NCI-H748 treated with DMSO at 0.1 percent for 48 hours (cell line): ENCODE measurements around the gene MAGI2.

Experiments
- DNase-seq: peaks from one replicate; lab custom pipeline; 2025; lab: John Stamatoyannopoulos, UW

Gene MAGI2

GRCh38 chr7:79302293-79302692 lies 151.2 kb downstream of the MAGI2 start:
- no peak for DNase-seq

GRCh38 chr7:79301419-79301818 lies 152.0 kb downstream of the MAGI2 start:
- no peak for DNase-seq

GRCh38 chr7:79300573-79300972 lies 152.9 kb downstream of the MAGI2 start:
- no peak for DNase-seq

- peak; percentile 21 for DNase-seq
These were observed 155.2 kb downstream of the MAGI2 start for GRCh38 chr7:79298145-79298760.

GRCh38 chr7:79296553-79297320 lies 156.7 kb downstream of the MAGI2 start:
- DNase-seq, result no peak

GRCh38 chr7:79293655-79294142 lies 159.8 kb downstream of the MAGI2 start:
- DNase-seq, result peak; percentile 33

GRCh38 chr7:79292834-79293233 lies 160.6 kb downstream of the MAGI2 start:
- DNase-seq, result no peak

- no peak for DNase-seq
These were observed 162.0 kb downstream of the MAGI2 start for GRCh38 chr7:79291498-79291865.

GRCh38 chr7:79290841-79291497 lies 162.5 kb downstream of the MAGI2 start:
- no peak for DNase-seq

- DNase-seq, result no peak
These were observed 163.1 kb downstream of the MAGI2 start for GRCh38 chr7:79290398-79290797.

- DNase-seq, result no peak
These were observed 164.8 kb downstream of the MAGI2 start for GRCh38 chr7:79288655-79289054.

GRCh38 chr7:79287981-79288380 lies 165.5 kb downstream of the MAGI2 start:
- no peak for DNase-seq

- no peak for DNase-seq
These were observed 167.3 kb downstream of the MAGI2 start for GRCh38 chr7:79286181-79286580.

- DNase-seq, result no peak
These were observed 167.7 kb downstream of the MAGI2 start for GRCh38 chr7:79285756-79286155.

GRCh38 chr7:79284211-79284610 lies 169.3 kb downstream of the MAGI2 start:
- no peak for DNase-seq

- DNase-seq, result no peak
These were observed 170.4 kb downstream of the MAGI2 start for GRCh38 chr7:79282882-79283602.

GRCh38 chr7:79282070-79282694 lies 171.3 kb downstream of the MAGI2 start:
- DNase-seq, result no peak

GRCh38 chr7:79281426-79281825 lies 172.0 kb downstream of the MAGI2 start:
- no peak for DNase-seq

GRCh38 chr7:79272938-79273337 lies 180.5 kb downstream of the MAGI2 start:
- no peak for DNase-seq

GRCh38 chr7:79272066-79272669 lies 181.3 kb downstream of the MAGI2 start:
- DNase-seq, result peak; percentile 22

GRCh38 chr7:79268730-79269129 lies 184.7 kb downstream of the MAGI2 start:
- DNase-seq, result peak; percentile 94
